HG03354 (cell line): Measurements from ENCODE around the gene ANAPC4.

ENCODE experiments used
- ATAC-seq: cut with Tn5 transposase; IDR thresholded peaks from one replicate; pipeline ENCODE4 v1.9.1; 2021; ENCODE audit warnings: mild to moderate bottlenecking; ENCODE audit not compliant: unreplicated experiment, poor library complexity, severe bottlenecking

Gene ANAPC4

DNA sequence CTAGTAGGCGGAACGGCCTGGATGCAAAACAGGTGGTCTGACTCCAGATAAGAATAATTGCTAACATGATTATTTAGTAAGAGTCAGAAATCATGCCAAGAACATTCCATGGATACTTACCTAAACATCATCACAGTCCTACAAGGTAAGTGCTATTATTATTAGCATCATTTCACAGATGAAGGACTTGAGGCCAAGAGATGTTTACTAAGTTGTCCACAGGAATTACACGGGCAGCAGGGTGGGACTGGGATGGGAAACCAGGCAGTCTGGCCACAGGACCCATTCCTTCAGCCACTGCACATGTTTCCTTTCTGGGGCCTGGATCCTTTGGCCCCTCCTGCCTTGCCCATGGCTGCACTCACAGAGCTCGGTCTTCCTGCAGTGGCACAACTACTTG, 48.3 kb downstream of the ANAPC4 start:
- no peak for ATAC-seq

DNA sequence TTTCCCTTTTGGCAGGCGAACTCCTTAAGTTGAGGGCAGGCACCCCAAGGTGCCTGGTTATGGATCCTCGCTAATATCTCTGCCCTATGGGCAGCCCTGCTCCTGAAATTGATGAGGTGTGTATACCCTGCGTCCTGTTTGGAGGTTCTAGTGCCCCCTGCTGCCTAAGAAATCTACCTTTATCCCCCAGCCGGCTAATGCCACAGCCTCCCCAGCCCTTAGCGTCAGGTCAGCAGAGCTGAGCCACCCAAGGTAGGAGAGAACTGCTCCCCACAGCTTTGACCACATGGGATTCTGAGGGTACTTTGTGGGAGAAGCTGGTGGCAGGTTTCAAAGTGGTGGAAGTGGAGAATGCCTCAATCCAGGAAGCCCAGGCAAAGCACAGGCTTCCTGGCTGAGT, 50.8 kb downstream of the ANAPC4 start:
- ATAC-seq = no peak

- no peak for ATAC-seq
These were observed 53.6 kb downstream of the ANAPC4 start for GRCh38 chr4:25430630-25431029.

- no peak for ATAC-seq
These were observed 57.1 kb downstream of the ANAPC4 start for GRCh38 chr4:25433966-25434827.

- ATAC-seq = no peak
These were observed 60.9 kb downstream of the ANAPC4 start for GRCh38 chr4:25437926-25438325.

- peak; percentile 98 for ATAC-seq
These were observed 62.9 kb downstream of the ANAPC4 start for GRCh38 chr4:25439918-25440477.

DNA sequence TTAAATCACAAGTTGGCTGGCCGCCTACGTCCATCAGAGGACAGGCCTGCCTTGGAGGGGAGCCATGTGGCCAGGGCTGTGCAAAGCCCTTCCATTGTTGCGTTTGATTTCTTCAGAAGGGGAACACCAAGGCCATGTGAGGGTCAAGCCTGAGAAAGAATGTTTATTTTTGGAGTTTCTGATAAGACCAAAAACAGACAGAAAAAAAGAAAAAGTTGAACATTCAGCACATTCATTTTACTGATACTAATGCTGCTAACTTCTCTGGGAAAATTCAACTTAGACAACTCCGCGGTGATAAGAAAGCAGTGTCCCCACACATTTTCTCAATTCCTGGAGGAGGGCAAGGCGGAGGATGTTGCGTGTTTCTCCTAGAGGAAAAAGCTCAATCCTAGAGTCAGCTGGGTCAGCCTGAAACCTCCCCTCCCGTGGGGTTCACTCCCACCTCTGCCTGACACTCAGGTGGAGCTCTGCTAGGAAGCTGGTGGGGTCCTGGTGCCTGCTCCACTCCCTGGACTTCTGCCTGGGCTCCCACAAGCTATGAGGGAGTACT, 63.5 kb downstream of the ANAPC4 start:
- ATAC-seq = no peak

GRCh38 chr4:25441519-25442117, 64.6 kb downstream of the ANAPC4 start:
- no peak for ATAC-seq

DNA sequence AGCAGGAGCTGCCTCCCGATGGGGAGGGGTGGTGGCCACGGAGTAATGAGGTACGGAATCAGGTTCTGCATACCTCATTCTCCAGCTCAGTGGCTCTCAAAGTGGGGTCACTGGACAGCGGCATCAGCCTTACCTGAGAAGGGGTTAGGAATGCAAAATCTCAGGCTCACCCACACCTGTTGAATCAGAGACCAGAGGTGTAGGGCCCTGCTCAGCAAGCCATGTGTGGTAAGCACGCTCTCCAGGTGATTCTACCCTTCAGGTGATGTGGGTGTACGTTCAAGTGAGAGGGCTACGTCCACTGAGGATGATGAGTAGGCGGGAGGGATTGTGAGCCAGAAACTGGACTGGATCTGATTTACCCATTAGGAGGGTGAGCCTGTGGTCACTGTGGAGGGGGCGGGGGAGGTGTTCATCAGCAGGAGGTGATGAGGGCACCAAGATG, 65.8 kb downstream of the ANAPC4 start:
- no peak for ATAC-seq

GRCh38 chr4:25443851-25444250, 66.8 kb downstream of the ANAPC4 start:
- ATAC-seq = no peak

GRCh38 chr4:25446611-25447010, 69.5 kb downstream of the ANAPC4 start:
- ATAC-seq = no peak

- ATAC-seq = no peak
These were observed 71.5 kb downstream of the ANAPC4 start for GRCh38 chr4:25448379-25449109.

GRCh38 chr4:25449270-25449669, 72.2 kb downstream of the ANAPC4 start:
- ATAC-seq = no peak

DNA sequence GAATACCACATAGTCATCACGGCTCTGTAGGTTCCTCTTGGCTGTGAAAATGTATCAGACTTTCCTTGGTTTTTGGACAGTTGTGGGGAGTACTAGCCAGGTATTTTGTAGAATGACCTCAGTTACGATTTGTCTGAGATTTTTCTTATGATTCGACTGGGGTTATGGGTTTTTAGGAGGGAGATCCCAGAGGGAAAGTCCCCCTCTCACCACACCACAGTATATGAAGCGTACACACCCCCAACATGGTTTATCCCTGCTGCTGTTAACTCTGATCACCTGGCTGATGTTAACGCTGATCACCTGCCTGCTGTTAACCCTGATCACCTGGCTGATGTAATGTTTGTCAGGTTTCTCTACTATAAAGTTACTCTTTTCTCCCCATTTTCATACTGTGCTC, 72.6 kb downstream of the ANAPC4 start:
- no peak for ATAC-seq

DNA sequence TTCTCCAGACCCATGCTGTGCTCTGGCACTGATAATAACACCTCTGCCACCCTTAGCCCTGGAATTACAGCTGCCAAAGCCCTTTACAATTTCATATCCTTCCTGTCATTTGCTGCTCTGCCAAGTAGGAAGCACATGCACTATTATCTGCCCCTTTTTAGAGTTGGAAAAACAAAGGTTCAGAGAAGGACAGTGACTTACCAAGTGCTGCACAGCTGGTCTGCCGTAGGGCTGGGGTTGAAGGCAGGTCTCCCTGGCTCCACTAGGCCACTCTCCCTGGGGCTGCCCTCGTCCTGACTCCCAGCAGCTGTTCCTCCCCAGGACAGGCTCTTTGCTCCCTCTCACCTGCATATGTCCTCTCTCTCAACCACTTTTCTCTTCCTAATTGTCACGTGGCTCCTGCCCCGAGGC, 73.4 kb downstream of the ANAPC4 start:
- no peak for ATAC-seq

- no peak for ATAC-seq
These were observed 74.6 kb downstream of the ANAPC4 start for GRCh38 chr4:25451676-25452075.

DNA sequence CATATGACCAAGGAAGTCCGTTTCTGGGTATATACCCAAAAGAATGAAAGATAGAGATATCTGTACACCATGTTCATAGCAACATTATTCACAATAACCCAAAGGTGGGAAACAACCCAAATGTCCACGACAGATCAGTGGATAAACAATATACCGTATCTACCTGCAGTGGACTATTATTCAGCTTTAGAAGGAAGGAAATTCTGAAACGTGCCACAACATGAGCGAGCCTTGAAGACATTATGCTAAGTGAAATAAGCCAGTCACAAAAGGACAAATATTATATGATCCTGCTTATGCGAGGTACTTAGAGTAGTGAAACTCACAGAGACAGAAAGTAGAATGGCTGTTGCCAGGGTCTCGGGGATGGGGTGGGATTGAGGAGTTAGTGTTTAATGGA, 75.0 kb downstream of the ANAPC4 start:
- no peak for ATAC-seq

GRCh38 chr4:25454476-25454875, 77.4 kb downstream of the ANAPC4 start:
- no peak for ATAC-seq

- no peak for ATAC-seq
These were observed 80.1 kb downstream of the ANAPC4 start for GRCh38 chr4:25457053-25457715.
